AG04450 (cell line): ENCODE data around the gene C7orf57. TPM values are rescaled to one million over a fixed set of nuclear protein-coding genes. Genes with fewer than 3 reads are reported as not detected.
"Not testable (repeated sequence)": the region's sequence is repeated elsewhere in the genome, so short reads cannot be mapped to it uniquely, and the experiment has no call there.

Experiments
- CTCF ChIA-PET: fragments of 300-600, 350-600 bp; formaldehyde crosslinking; extraction: SDS; loops from one replicate; lab custom pipeline; 2022; ENCODE audit warnings: antibody characterized with exemption, inconsistent platforms; lab: Charles Lee
- POLR2A ChIA-PET: fragments of 350-600 bp; formaldehyde crosslinking; extraction: SDS; loops from one replicate; lab custom pipeline; 2021; ENCODE audit warnings: antibody characterized with exemption, inconsistent platforms; lab: Yijun Ruan, JAX
- DNase-seq: peaks from one replicate; pipeline ENCODE4 v3.0.0-alpha.2; 2011; ENCODE audit warnings: low read depth, low spot score
- H3K27ac ChIP-seq: one replicate; pipeline ENCODE4 v1.5.1; 2012; ENCODE audit warnings: low read depth, low read length, control low read depth
- H3K27me3 ChIP-seq: one replicate; pipeline ENCODE4 v1.6.0; 2012; ENCODE audit warnings: low read length; ENCODE audit not compliant: control insufficient read depth, insufficient read depth
- H3K4me3 ChIP-seq: 2 replicates; pipeline ENCODE4 v1.5.1; 2011; ENCODE audit warnings: mild to moderate bottlenecking, low read depth, low read length, control low read depth
- H3K9me3 ChIP-seq: 2 replicates; pipeline ENCODE4 v1.5.1; 2012; ENCODE audit warnings: low read length; ENCODE audit not compliant: control insufficient read depth, insufficient read depth
- CTCF ChIP-seq: IDR thresholded peaks from 2 replicates; pipeline ENCODE4 v1.5.1; 2011; ENCODE audit warnings: low read depth, low read length, control low read depth, inconsistent platforms
- polyA minus RNA-seq: library from RNA; depleted of rRNA, polyadenylated mRNA; stranded (reverse); fragments of >200 nt; gene quantifications from 2 replicates; pipeline ENCODE4 v1.2.3, GENCODE V29; 2011; rRNA and poly(A)+ RNA removed
- polyA plus RNA-seq: library from polyadenylated mRNA; depleted of rRNA; stranded (reverse); fragments of >200 nt; gene quantifications from 2 replicates; pipeline ENCODE4 v1.2.3, GENCODE V29; 2011; rRNA removed

C7orf57 gene
- polyA plus RNA-seq (not detected in 2 replicates), polyA minus RNA-seq (not detected in 2 replicates)

GRCh38 chr7:48035301-48035966, at the start of gene C7orf57:
Gene C7orf57, plus strand, starts transcription at chr7:48035543. Its CDS starts 766 bp downstream, at chr7:48036309.
- Histone ChIP-seq H3K9me3 (no peaks in the 10 kb centered on the region; the same call in 1 of the 2 replicates), H3K27ac (no peak within 1 kb of the TSS), H3K27me3 (peaks cover 24% of the 10 kb centered on the region), H3K4me3 (peak within 1 kb of the TSS; percentile 63)
- DNase-seq, result peak; percentile 47
- TF ChIP-seq CTCF, result 0 out of 2 replicates have a peak, but pooled peaks have one; percentile 18
- POLR2A ChIA-PET, result no interaction called here
- CTCF ChIA-PET, result no interaction called here

GRCh38 chr7:47988496-47989386, 46.6 kb upstream of the C7orf57 start:
- POLR2A ChIA-PET, result no interaction called here
- TF ChIP-seq CTCF, result peak; percentile 62
- CTCF ChIA-PET, result interaction anchor here (0.6 to 8.0 kb wide), 22 partner anchors 8 to 723 kb away, joined by 3 to 160 read pairs (median 4); no protein-coding TSS in a partner anchor
- Histone ChIP-seq H3K27me3 (no peaks in the 10 kb centered on the region), H3K9me3 (no peaks in the 10 kb centered on the region), H3K27ac (no peak overlapping the region), H3K4me3 (no peak overlapping the region)
- no peak for DNase-seq

GRCh38 chr7:47989607-47990400, 45.5 kb upstream of the C7orf57 start:
- H3K9me3 ChIP-seq, H3K27me3 ChIP-seq, DNase-seq, POLR2A ChIA-PET, H3K27ac ChIP-seq, H3K4me3 ChIP-seq: not testable (repeated sequence)
- CTCF ChIA-PET, result interaction anchor here (0.8 to 8.0 kb wide), 14 partner anchors 7 to 724 kb away, joined by 3 to 160 read pairs (median 4); no protein-coding TSS in a partner anchor

- H3K4me3 ChIP-seq, result no peak overlapping the region
- no peak overlapping the region for H3K27ac ChIP-seq
- ChIA-PET CTCF (interaction anchor here (1.8 to 8.0 kb wide), 6 partner anchors 8 to 164 kb away, joined by 6 to 160 read pairs (median 10); no protein-coding TSS in a partner anchor), POLR2A (no interaction called here)
- H3K27me3 ChIP-seq, result no peaks in the 10 kb centered on the region
- no peak for TF ChIP-seq CTCF
- DNase-seq, result no peak
- H3K9me3 ChIP-seq, result no peaks in the 10 kb centered on the region
These were observed 44.8 kb upstream of the C7orf57 start for GRCh38 chr7:47990592-47990991.

GRCh38 chr7:47991270-47991669, 44.1 kb upstream of the C7orf57 start:
- CTCF ChIA-PET, result interaction anchor here (0.6 to 8.0 kb wide), 19 partner anchors 9 to 182 kb away, joined by 3 to 160 read pairs (median 6); no protein-coding TSS in a partner anchor
- POLR2A ChIA-PET, result interaction anchor here (1.2 kb wide), 1 partner anchor 119 kb away, joined by 5 read pairs; no protein-coding TSS in a partner anchor

More at GRCh38 chr7:47991270-47991669, 44.1 kb upstream of the C7orf57 start:
- no peak for TF ChIP-seq CTCF
- no peak overlapping the region for H3K4me3 ChIP-seq
- H3K27me3 ChIP-seq, result no peaks in the 10 kb centered on the region
- H3K9me3 ChIP-seq, result no peaks in the 10 kb centered on the region
- DNase-seq, result no peak
- no peak overlapping the region for H3K27ac ChIP-seq
